Neural cell (in vitro differentiated cells): ENCODE measurements around the gene AP5Z1.

Experiments used
- EP300 ChIP-seq: fragments of 450-650 bp; conservative IDR thresholded peaks from 2 replicates; pipeline ENCODE4 v1.6.1; 2014; ENCODE audit warnings: antibody characterized with exemption, mild to moderate bottlenecking, moderate library complexity; ENCODE audit not compliant: poor library complexity, severe bottlenecking
- EZH2 ChIP-seq: fragments of 200-600, 300-800 bp; shearing (Covaris generic), sonication (generic); IDR thresholded peaks from 2 replicates; pipeline ENCODE4 v1.6.1; 2014; ENCODE audit warnings: antibody characterized with exemption, low read length, borderline replicate concordance, mild to moderate bottlenecking; ENCODE audit not compliant: insufficient read depth, poor library complexity, severe bottlenecking
- MXI1 ChIP-seq: fragments of 450-650 bp; conservative IDR thresholded peaks from 2 replicates; pipeline ENCODE4 v1.6.1; 2014; ENCODE audit warnings: antibody characterized with exemption, mild to moderate bottlenecking; ENCODE audit not compliant: poor library complexity, severe bottlenecking
- POLR2AphosphoS5 ChIP-seq: IDR thresholded peaks from 2 replicates; pipeline ENCODE4 v1.6.1; 2012
- SMC3 ChIP-seq: fragments of 450-650 bp; conservative IDR thresholded peaks from 2 replicates; pipeline ENCODE4 v1.6.1; 2014; ENCODE audit warnings: antibody characterized with exemption, mild to moderate bottlenecking, moderate library complexity; ENCODE audit not compliant: poor library complexity
- TF ChIP-seq, protein P1 (sequence below): fragments of 450-650 bp; IDR thresholded peaks from 2 replicates; pipeline ENCODE4 v1.5.1; 2014; ENCODE audit warnings: antibody characterized with exemption, mild to moderate bottlenecking, moderate library complexity; ENCODE audit not compliant: poor library complexity, severe bottlenecking
- TF ChIP-seq, protein P2 (sequence below): IDR thresholded peaks from 2 replicates; pipeline ENCODE4 v1.6.1; 2012; ENCODE audit warnings: borderline replicate concordance

DNA sequence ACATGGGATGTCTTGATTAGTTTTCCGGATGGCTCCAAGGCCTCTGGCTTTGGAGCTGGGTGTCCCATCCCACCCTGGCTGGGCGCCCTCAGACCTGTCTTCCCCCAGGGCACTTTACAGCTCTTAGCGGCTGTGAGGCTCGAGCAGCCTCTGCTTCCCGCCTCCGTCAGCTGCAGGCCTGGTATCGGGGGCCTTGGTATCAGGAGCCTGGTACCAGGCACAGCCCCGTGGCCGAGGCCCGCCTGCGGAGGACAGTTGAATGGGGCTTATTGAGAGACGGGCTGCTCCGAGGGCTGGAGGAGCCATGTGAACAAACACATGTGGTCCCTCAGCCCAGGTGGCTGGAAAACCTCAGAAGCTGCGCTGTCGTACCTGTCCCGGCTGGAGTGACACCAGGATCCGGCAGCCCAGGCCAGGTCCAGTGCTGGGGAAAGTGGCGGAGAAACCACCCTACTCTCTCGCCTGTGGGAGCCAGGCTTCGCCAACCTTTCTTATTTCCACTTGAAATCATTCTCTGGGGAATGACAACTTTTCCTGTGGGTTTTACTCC lies 23.9 kb upstream of the AP5Z1 start:
- TF ChIP-seq, protein P1, sequence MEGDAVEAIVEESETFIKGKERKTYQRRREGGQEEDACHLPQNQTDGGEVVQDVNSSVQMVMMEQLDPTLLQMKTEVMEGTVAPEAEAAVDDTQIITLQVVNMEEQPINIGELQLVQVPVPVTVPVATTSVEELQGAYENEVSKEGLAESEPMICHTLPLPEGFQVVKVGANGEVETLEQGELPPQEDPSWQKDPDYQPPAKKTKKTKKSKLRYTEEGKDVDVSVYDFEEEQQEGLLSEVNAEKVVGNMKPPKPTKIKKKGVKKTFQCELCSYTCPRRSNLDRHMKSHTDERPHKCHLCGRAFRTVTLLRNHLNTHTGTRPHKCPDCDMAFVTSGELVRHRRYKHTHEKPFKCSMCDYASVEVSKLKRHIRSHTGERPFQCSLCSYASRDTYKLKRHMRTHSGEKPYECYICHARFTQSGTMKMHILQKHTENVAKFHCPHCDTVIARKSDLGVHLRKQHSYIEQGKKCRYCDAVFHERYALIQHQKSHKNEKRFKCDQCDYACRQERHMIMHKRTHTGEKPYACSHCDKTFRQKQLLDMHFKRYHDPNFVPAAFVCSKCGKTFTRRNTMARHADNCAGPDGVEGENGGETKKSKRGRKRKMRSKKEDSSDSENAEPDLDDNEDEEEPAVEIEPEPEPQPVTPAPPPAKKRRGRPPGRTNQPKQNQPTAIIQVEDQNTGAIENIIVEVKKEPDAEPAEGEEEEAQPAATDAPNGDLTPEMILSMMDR: no peak
- no peak for TF ChIP-seq POLR2AphosphoS5
- TF ChIP-seq, protein P2, sequence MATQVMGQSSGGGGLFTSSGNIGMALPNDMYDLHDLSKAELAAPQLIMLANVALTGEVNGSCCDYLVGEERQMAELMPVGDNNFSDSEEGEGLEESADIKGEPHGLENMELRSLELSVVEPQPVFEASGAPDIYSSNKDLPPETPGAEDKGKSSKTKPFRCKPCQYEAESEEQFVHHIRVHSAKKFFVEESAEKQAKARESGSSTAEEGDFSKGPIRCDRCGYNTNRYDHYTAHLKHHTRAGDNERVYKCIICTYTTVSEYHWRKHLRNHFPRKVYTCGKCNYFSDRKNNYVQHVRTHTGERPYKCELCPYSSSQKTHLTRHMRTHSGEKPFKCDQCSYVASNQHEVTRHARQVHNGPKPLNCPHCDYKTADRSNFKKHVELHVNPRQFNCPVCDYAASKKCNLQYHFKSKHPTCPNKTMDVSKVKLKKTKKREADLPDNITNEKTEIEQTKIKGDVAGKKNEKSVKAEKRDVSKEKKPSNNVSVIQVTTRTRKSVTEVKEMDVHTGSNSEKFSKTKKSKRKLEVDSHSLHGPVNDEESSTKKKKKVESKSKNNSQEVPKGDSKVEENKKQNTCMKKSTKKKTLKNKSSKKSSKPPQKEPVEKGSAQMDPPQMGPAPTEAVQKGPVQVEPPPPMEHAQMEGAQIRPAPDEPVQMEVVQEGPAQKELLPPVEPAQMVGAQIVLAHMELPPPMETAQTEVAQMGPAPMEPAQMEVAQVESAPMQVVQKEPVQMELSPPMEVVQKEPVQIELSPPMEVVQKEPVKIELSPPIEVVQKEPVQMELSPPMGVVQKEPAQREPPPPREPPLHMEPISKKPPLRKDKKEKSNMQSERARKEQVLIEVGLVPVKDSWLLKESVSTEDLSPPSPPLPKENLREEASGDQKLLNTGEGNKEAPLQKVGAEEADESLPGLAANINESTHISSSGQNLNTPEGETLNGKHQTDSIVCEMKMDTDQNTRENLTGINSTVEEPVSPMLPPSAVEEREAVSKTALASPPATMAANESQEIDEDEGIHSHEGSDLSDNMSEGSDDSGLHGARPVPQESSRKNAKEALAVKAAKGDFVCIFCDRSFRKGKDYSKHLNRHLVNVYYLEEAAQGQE: no peak
- TF ChIP-seq SMC3: no peak
- no peak for TF ChIP-seq EP300
- no peak for TF ChIP-seq EZH2
- TF ChIP-seq MXI1: no peak
